GM12878 (cell line): Measurements from ENCODE around the gene CRKL.
"Not testable (repeated sequence)": the region's sequence is repeated elsewhere in the genome, so short reads cannot be mapped to it uniquely, and the experiment has no call there.

Experiments
- BCL11A ChIP-seq: IDR thresholded peaks from 2 replicates; pipeline ENCODE4 v1.6.1; 2011; ENCODE audit warnings: low read depth, low read length
- BRCA1 ChIP-seq: IDR thresholded peaks from 2 replicates; pipeline ENCODE4 v1.6.1; 2011; ENCODE audit warnings: low read depth, low read length, improper control_type of control experiment
- CREM ChIP-seq: IDR thresholded peaks from 2 replicates; pipeline ENCODE4 v1.6.1; 2014; ENCODE audit warnings: antibody characterized with exemption, low read depth
- GABPA ChIP-seq: IDR thresholded peaks from 2 replicates; pipeline ENCODE4 v1.6.1; 2014; ENCODE audit warnings: antibody characterized with exemption, low read depth, mild to moderate bottlenecking, inconsistent platforms
- HSF1 ChIP-seq: fragments of 150-350 bp; IDR thresholded peaks from 2 replicates; pipeline ENCODE4 v1.6.1; 2014; ENCODE audit warnings: mild to moderate bottlenecking, low read depth, low read length
- KLF5 ChIP-seq: fragments of 450-650 bp; IDR thresholded peaks from 2 replicates; pipeline ENCODE4 v1.6.1; 2014; ENCODE audit warnings: mild to moderate bottlenecking; ENCODE audit not compliant: partially characterized antibody
- MYC ChIP-seq: IDR thresholded peaks from 2 replicates; pipeline ENCODE4 v1.6.1; 2011; ENCODE audit warnings: mild to moderate bottlenecking, low read length, moderate library complexity, inconsistent platforms; ENCODE audit not compliant: insufficient read depth, insufficient replicate concordance, insufficient read length, severe bottlenecking
- NBN ChIP-seq: fragments of 450-650 bp; IDR thresholded peaks from 2 replicates; pipeline ENCODE4 v1.6.1; 2016
- RUNX3 ChIP-seq: IDR thresholded peaks from 2 replicates; pipeline ENCODE4 v1.6.1; 2012; ENCODE audit warnings: low read length, inconsistent platforms
- SREBF2 ChIP-seq: IDR thresholded peaks from 2 replicates; pipeline ENCODE4 v1.6.1; 2012; ENCODE audit warnings: mild to moderate bottlenecking, low read length
- ZNF24 ChIP-seq: fragments of 450-650 bp; IDR thresholded peaks from 2 replicates; pipeline ENCODE4 v1.6.1; 2017; ENCODE audit warnings: antibody characterized with exemption, mild to moderate bottlenecking
- TF ChIP-seq, protein P1 (sequence below), 3 experiments: IDR thresholded peaks in 2 of 3; conservative IDR thresholded peaks in 1 of 3; 2 replicates each; pipeline ENCODE4 v1.5.1; 2011; ENCODE audit warnings: low read depth in 3 of 3, low read length in 3 of 3, mild to moderate bottlenecking in 3 of 3, control low read depth in 2 of 3, moderate library complexity in 2 of 3, inconsistent platforms in 1 of 3, mixed read lengths in 1 of 3; ENCODE audit not compliant: control insufficient read depth in 2 of 3, insufficient read depth in 1 of 3; ENCODE audit errors: extremely low read depth in 1 of 3
- TF ChIP-seq, protein P2 (sequence below): fragments of 450-650 bp; IDR thresholded peaks from 2 replicates; pipeline ENCODE4 v1.6.1; 2017; ENCODE audit warnings: antibody characterized with exemption, mild to moderate bottlenecking, moderate library complexity

DNA sequence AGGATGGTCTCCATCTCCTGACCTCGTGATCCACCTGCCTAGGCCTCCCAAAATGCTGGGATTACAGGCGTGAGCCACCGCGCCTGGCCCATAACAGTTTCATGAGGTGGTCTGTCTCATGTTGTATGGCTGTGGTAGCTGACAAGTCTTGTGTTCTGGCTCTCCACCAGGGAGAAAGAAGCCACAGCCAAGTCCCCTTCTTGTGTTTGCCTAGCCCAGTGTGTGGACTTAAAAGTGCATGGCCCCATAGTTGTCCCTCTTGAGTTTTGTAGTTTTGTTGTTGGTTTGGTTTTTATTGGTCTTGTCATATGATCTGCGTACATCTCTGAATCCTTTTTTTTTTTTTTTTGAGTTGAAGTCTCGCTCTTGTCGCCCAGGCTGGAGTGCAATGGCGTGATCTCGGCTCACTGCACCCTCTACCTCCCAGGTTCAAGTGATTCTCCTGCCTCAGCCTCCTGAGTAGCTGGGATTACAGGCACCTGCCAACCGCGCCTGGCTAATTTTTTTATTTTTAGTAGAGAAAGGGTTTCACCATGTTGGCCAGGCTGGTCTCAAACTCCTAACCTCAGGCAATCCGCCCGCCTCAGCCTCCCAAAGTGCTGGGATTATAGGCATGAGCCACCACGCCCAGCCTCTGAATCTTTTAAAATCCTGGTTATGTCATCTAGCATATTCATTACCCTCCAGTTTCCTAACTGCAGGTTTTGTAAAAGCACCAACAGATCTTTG is 22.4 kb downstream of the CRKL start:
- TF ChIP-seq GABPA, HSF1, RUNX3, ZNF24, MYC, CREM, BCL11A, BRCA1, NBN, KLF5, SREBF2: not testable (repeated sequence)
- TF ChIP-seq, protein P1, sequence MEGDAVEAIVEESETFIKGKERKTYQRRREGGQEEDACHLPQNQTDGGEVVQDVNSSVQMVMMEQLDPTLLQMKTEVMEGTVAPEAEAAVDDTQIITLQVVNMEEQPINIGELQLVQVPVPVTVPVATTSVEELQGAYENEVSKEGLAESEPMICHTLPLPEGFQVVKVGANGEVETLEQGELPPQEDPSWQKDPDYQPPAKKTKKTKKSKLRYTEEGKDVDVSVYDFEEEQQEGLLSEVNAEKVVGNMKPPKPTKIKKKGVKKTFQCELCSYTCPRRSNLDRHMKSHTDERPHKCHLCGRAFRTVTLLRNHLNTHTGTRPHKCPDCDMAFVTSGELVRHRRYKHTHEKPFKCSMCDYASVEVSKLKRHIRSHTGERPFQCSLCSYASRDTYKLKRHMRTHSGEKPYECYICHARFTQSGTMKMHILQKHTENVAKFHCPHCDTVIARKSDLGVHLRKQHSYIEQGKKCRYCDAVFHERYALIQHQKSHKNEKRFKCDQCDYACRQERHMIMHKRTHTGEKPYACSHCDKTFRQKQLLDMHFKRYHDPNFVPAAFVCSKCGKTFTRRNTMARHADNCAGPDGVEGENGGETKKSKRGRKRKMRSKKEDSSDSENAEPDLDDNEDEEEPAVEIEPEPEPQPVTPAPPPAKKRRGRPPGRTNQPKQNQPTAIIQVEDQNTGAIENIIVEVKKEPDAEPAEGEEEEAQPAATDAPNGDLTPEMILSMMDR (IDR thresholded peaks at IDR 0.05 in 2 of 3, conservative IDR thresholded peaks at IDR 0.05 in 1 of 3; ENCODE audit: control insufficient read depth in 2 of 3, extremely low read depth in 1 of 3, insufficient read depth in 1 of 3, low read depth in 3 of 3, low read length in 3 of 3), result not testable (repeated sequence)
- TF ChIP-seq, protein P2, sequence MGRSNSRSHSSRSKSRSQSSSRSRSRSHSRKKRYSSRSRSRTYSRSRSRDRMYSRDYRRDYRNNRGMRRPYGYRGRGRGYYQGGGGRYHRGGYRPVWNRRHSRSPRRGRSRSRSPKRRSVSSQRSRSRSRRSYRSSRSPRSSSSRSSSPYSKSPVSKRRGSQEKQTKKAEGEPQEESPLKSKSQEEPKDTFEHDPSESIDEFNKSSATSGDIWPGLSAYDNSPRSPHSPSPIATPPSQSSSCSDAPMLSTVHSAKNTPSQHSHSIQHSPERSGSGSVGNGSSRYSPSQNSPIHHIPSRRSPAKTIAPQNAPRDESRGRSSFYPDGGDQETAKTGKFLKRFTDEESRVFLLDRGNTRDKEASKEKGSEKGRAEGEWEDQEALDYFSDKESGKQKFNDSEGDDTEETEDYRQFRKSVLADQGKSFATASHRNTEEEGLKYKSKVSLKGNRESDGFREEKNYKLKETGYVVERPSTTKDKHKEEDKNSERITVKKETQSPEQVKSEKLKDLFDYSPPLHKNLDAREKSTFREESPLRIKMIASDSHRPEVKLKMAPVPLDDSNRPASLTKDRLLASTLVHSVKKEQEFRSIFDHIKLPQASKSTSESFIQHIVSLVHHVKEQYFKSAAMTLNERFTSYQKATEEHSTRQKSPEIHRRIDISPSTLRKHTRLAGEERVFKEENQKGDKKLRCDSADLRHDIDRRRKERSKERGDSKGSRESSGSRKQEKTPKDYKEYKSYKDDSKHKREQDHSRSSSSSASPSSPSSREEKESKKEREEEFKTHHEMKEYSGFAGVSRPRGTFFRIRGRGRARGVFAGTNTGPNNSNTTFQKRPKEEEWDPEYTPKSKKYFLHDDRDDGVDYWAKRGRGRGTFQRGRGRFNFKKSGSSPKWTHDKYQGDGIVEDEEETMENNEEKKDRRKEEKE, result not testable (repeated sequence)
